K562 (cell line): ENCODE measurements around the gene NACC1. TPM values are rescaled to one million over a fixed set of nuclear protein-coding genes. Genes with fewer than 3 reads are reported as not detected.

Experiments
- EGR1 ChIP-seq: fragments of 450-650 bp; conservative IDR thresholded peaks from 2 replicates; pipeline ENCODE4 v1.6.1; 2017; ENCODE audit warnings: mild to moderate bottlenecking
- EZH2 ChIP-seq: IDR thresholded peaks from 2 replicates; pipeline ENCODE4 v1.6.1; 2012; ENCODE audit warnings: low read depth, mild to moderate bottlenecking, inconsistent platforms, low read length, borderline replicate concordance
- FOSL1 ChIP-seq: fragments of 200-800 bp; sonication (Bioruptor generic); conservative IDR thresholded peaks from 2 replicates; pipeline ENCODE4 v1.6.1; 2016; ENCODE audit warnings: missing genetic modification characterization, missing compliant biosample characterization
- GABPB1 ChIP-seq: sonication (generic); formaldehyde crosslinking; IDR thresholded peaks from 2 replicates; pipeline ENCODE4 v1.8.0; 2022; ENCODE audit warnings: mild to moderate bottlenecking, missing genetic modification reagents
- GTF2B ChIP-seq: IDR thresholded peaks from 2 replicates; pipeline ENCODE4 v1.6.1; 2011; ENCODE audit not compliant: insufficient read length; ENCODE audit errors: extremely low read depth
- HDAC8 ChIP-seq: fragments of 450-650 bp; IDR thresholded peaks from 2 replicates; pipeline ENCODE4 v1.6.1; 2016; ENCODE audit warnings: mild to moderate bottlenecking, missing genetic modification characterization, moderate library complexity, missing compliant biosample characterization
- HINFP ChIP-seq: fragments of 450-650 bp; conservative IDR thresholded peaks from 2 replicates; pipeline ENCODE4 v1.6.1; 2016; ENCODE audit warnings: missing genetic modification characterization, low read depth, mild to moderate bottlenecking, control low read depth, missing compliant biosample characterization
- JUN ChIP-seq, 2 experiments: sonication (generic) in 1 of 2; formaldehyde crosslinking in 1 of 2; IDR thresholded peaks; 2 replicates each; pipeline versions ENCODE4 v1.6.1 to v1.8.0; 2012 to 2022; ENCODE audit warnings: borderline replicate concordance in 2 of 2, mild to moderate bottlenecking in 2 of 2, improper control_type of control experiment in 1 of 2, low read depth in 1 of 2, low read length in 1 of 2, missing genetic modification reagents in 1 of 2
- KLF6 ChIP-seq: fragments of 250-450 bp; sonication (Bioruptor Pico); IDR thresholded peaks from 2 replicates; pipeline ENCODE4 v1.4.0; 2020; ENCODE audit warnings: mild to moderate bottlenecking, moderate library complexity, borderline replicate concordance
- L3MBTL2 ChIP-seq: fragments of 450-650 bp; IDR thresholded peaks from 2 replicates; pipeline ENCODE4 v1.6.1; 2016; ENCODE audit warnings: mild to moderate bottlenecking, moderate library complexity
- NFXL1 ChIP-seq: fragments of 450-650 bp; formaldehyde crosslinking; IDR thresholded peaks from 2 replicates; pipeline ENCODE4 v1.4.0; 2021; ENCODE audit warnings: mild to moderate bottlenecking
- NR2F6 ChIP-seq: fragments of 450-650 bp; formaldehyde crosslinking; IDR thresholded peaks from 2 replicates; pipeline ENCODE4 v1.4.0; 2020; ENCODE audit warnings: mild to moderate bottlenecking
- NUFIP1 ChIP-seq: fragments of 450-650 bp; IDR thresholded peaks from 2 replicates; pipeline ENCODE4 v1.6.1; 2018; ENCODE audit not compliant: partially characterized antibody
- SRSF7 ChIP-seq: fragments of 200-400 bp; formaldehyde crosslinking; optimal IDR thresholded peaks from 2 replicates; pipeline ENCODE3; 2017; ENCODE audit warnings: mild to moderate bottlenecking, low read depth, low read length
- ZBTB40 ChIP-seq, 2 experiments: fragments of 450-650 bp in 1 of 2; sonication (generic) in 1 of 2; formaldehyde crosslinking in 1 of 2; IDR thresholded peaks; 2 replicates each; pipeline versions ENCODE4 v1.7.1 to v1.9.0; 2016 to 2022; ENCODE audit warnings: inconsistent platforms in 1 of 2, mild to moderate bottlenecking in 1 of 2, missing genetic modification reagents in 1 of 2
- ZFP36 ChIP-seq: fragments of 150-350 bp; IDR thresholded peaks from 2 replicates; pipeline ENCODE4 v1.6.1; 2018; ENCODE audit warnings: low read length, low read depth; ENCODE audit not compliant: partially characterized antibody
- ZNF717 ChIP-seq: fragments of 250-450 bp; sonication (Bioruptor Pico); IDR thresholded peaks from 2 replicates; pipeline ENCODE4 v1.5.0; 2021
- polyA plus RNA-seq, 8 experiments: library from polyadenylated mRNA; depleted of rRNA in 4 of 8; stranded (reverse) in 5 of 8; unstranded in 3 of 8; fragments of >200 nt; fragmentation: Nextera tagmentation in 2 of 8; fragmentation: Illumina TruSeq in 1 of 8; extraction: Ambion mirVana in 2 of 8; extraction: Trizol in 1 of 8; gene quantifications; 2 replicates each; pipeline versions ENCODE4 v1.2.1 to v1.2.3, GENCODE V29; 2011 to 2014; ENCODE audit warnings: inconsistent platforms in 1 of 8, missing spikeins in 1 of 8
- total RNA-seq, 7 experiments: library from RNA; depleted of rRNA in 6 of 7; stranded (reverse); fragments of >200 nt in 6 of 7; fragmentation: Illumina TruSeq in 2 of 7; extraction: Trizol in 2 of 7; gene quantifications; 2 replicates each; pipeline versions ENCODE4 v1.2.1 to v1.2.3, GENCODE V29; 2011 to 2021; ENCODE audit warnings: low replicate concordance in 1 of 7

The NACC1 gene
- total and polyA plus RNA-seq, 9 of the 15 experiments (the other 6 are each of a cell fraction or from before 2014, with no cell fraction given) = 0.04 to 96.6 (median 25.8) TPM

- peak; percentile 36; the same call in 1 of the 2 replicates for TF ChIP-seq ZBTB40 (IDR thresholded peaks at IDR 0.05)
- peak; percentile 51 for TF ChIP-seq ZBTB40 (CRISPR knock-in tag; IDR thresholded peaks at IDR 0.05)
- TF ChIP-seq KLF6 = 0 out of 2 replicates have a peak, but pooled peaks have one; percentile 66
- 0 out of 2 replicates have a peak, but pooled peaks have one; percentile 46 for TF ChIP-seq JUN (IDR thresholded peaks at IDR 0.05; ENCODE audit: borderline replicate concordance, low read depth, low read length)
- no peak for TF ChIP-seq JUN (CRISPR knock-in tag; IDR thresholded peaks at IDR 0.05; ENCODE audit: borderline replicate concordance)
- no peak for TF ChIP-seq NR2F6
- peak; percentile 64 for TF ChIP-seq GABPB1 (CRISPR knock-in tag)
- no peak for TF ChIP-seq SRSF7
- no peak for TF ChIP-seq L3MBTL2
- no peak for TF ChIP-seq NFXL1 (CRISPR knock-in tag)
- no peak for TF ChIP-seq HINFP
- no peak for TF ChIP-seq HDAC8 (tag)
- no peak for TF ChIP-seq GTF2B
- no peak for TF ChIP-seq ZFP36
- no peak for TF ChIP-seq NUFIP1
- no peak for TF ChIP-seq ZNF717 (CRISPR knock-in tag)
- peak; percentile 36; the same call in 1 of the 2 replicates for TF ChIP-seq FOSL1 (tag)
- peak; percentile 98 for TF ChIP-seq EGR1
- TF ChIP-seq EZH2 = no peak
Observed at GRCh38 chr19:13154241-13154778, 36.2 kb downstream of the NACC1 start (continued).
